Retinal pigment epithelial cell (primary cell): Measurements from ENCODE around the gene NR3C1.

Experiments used
- DNase-seq: peaks from one replicate; pipeline ENCODE4 v3.0.0-alpha.2; 2010; ENCODE audit warnings: low read depth
- H3K4me3 ChIP-seq: 2 replicates; pipeline ENCODE4 v1.5.1; 2011; ENCODE audit warnings: mild to moderate bottlenecking, low read length, control low read depth, moderate library complexity
- TF ChIP-seq, protein P1 (sequence below): conservative IDR thresholded peaks from 2 replicates; pipeline ENCODE4 v1.5.1; 2011; ENCODE audit warnings: low read depth, low read length, control low read depth, inconsistent platforms

NR3C1 gene

DNA sequence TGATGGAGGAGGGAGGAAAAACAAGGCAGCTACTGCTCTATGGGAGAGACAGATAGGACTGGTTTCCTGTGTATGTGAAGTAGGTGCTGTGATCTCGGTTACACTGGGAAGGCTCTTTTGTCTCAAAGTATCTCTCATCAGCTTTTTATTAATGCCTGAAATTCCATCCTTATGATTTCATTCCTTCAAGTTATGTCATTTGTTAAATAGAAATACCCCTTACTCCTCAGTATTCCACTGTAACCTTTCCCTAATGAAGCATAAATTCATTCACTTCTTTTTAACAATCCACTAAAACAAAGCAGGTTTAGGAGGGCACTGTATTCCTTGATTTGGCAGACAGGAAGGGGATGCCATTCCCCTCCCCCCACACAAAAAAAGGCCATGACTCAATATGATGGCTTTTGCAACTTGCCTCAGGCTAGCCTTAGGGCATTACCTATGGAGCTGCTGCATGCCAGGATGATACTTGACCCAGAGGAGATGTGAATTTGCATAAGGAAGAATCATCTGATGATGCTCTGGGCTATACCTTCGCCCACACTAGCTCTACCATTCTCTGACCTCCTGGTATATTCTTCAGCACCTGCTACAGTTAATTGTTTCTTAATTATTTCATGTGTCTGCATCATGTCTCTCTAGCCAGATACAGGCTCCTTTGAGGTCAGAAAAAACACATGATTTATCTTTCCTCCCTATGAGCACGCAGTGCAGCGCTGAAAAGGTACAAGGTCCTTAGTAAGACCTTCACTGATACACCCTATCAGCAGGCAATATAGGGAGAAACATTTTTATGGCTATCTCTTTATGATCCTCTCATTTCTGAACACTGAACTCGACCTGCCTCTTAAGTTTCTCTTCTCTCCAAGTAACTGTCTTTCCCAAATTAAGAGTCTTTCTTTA, 26.3 kb downstream of the NR3C1 start:
- TF ChIP-seq, protein P1, sequence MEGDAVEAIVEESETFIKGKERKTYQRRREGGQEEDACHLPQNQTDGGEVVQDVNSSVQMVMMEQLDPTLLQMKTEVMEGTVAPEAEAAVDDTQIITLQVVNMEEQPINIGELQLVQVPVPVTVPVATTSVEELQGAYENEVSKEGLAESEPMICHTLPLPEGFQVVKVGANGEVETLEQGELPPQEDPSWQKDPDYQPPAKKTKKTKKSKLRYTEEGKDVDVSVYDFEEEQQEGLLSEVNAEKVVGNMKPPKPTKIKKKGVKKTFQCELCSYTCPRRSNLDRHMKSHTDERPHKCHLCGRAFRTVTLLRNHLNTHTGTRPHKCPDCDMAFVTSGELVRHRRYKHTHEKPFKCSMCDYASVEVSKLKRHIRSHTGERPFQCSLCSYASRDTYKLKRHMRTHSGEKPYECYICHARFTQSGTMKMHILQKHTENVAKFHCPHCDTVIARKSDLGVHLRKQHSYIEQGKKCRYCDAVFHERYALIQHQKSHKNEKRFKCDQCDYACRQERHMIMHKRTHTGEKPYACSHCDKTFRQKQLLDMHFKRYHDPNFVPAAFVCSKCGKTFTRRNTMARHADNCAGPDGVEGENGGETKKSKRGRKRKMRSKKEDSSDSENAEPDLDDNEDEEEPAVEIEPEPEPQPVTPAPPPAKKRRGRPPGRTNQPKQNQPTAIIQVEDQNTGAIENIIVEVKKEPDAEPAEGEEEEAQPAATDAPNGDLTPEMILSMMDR = no peak
- no peak for DNase-seq
- H3K4me3 ChIP-seq = no peak overlapping the region

DNA sequence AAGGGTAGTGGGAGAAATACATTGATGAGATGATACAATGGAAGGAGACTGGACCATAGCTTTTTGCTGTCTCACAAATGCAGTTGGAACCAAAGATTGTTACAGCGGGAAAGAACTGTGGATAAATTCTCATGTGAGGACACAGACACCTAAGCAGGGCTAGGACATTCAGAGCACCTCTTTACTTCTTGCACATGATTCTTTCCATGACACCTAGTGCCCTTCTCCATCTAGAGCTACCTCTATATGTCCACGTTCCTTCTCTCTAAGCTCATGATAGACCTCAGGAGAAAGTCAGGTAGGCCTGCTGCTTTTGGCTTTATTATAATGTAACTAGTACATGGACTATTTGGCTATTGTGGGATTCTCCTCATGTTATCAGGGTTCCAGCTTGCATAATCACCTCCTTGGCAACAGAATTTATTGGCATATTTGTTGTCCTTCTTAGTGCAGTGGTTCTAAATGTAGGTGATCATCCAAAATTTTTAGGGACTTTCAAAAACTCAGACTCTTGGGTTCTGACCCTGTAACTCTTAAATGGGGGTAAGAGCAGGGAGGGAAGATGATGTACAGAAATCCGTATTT, 27.2 kb downstream of the NR3C1 start:
- no peak for DNase-seq
- TF ChIP-seq, protein P1 = no peak
- H3K4me3 ChIP-seq = no peak overlapping the region

DNA sequence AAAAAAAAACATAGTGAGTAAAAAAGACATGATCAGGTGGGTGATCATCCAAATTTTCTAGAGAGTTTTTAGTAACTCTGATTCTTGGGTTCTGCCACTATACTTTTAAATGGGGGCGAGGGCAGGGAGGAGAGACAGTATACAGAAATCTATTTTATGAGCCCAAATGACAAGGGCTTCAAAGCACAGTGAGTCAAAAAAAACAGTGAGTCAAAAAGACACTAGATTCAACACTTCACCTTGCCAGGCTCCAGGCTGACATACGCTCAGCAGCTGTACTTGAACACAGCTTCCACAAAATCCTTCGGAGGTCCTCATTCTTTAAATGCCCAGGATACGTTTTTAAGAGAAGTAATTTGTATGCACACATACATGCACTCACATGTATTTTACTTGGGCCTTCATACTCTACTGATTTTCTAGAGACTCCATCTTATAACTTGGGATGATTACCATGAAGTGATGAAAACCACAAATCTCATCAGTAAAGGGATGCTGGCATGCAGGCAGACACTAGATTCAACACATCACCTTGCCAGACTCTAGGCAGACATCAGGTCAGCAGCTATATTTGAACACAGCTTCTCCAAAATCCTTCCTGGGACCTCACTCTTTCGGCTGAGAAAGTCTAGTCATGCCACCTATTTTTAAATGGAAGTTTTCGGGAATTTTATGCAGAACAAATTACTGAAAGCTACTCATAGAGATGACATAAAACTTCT, 28.8 kb downstream of the NR3C1 start:
- TF ChIP-seq, protein P1 = no peak
- no peak overlapping the region for H3K4me3 ChIP-seq
- no peak for DNase-seq

DNA sequence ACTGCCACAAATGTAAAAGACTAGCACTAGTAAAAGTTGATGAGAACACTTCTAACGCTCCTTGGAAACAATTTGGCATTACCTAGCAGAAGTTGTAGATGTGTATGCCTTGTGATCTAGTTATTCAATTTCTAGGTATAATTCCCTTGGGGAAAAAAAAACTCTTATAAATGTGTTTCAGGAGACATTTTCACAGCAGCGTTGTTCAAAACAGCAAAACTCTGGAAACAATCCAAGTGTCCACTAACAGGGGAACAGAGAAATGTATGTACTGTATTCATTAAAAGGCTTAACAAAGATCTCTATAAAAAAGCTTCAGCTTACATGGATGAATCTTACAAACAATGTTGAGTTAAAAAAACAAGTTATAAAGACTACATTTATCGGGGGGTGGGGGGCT, 30.4 kb downstream of the NR3C1 start:
- H3K4me3 ChIP-seq = no peak overlapping the region
- DNase-seq = no peak
- TF ChIP-seq, protein P1 = no peak

DNA sequence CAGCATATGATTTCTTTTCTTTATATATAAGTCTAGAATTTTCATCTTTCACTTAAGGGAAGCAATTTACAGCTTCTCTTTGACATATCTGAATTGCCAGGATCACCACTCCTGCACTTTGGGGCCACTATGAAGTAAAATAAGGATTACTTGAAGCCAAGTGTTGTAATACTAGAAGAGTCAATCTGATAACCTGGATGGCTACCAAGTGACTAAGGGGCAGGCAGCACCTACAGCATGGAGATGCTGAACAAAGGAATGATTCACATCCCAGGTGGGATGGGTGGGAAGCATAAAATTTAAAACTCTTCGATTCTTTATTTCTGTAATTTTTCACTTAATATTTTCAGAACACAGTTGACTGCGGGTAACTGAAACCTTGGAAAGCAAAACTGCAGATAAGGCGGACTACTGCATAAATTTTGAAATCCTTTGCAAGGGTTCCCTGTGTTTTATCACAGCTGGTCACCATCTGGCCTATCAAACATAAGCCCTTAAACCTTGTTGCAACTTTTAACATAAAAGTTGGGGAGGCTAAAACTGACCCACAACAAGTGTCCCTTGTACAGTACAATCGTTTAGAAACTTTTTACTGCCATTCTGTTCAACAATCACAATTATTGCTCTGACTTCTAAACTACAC, 31.2 kb downstream of the NR3C1 start:
- DNase-seq = no peak
- TF ChIP-seq, protein P1 = no peak
- H3K4me3 ChIP-seq = no peak overlapping the region

DNA sequence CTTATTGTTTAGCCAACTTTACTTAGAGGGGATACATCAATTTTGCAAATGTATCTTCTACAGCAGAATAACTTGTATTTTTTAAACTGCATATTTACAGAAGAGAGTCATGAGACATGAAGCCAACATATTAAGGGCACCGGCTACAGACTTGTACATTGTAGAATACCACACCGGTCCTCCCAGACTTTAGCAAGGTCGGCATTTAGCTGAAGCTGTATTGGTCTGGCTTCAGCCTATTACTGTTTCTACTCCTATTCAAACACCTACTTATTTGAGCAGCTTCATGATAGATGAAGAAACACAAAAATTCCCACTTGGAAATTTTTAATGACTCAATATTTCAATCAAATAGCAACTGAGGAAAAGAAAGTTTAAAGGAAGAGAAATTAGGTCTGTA, 33.0 kb downstream of the NR3C1 start:
- TF ChIP-seq, protein P1 = no peak
- H3K4me3 ChIP-seq = no peak overlapping the region
- no peak for DNase-seq
